H1 (cell line): ENCODE results near the gene BCAP31. TPM values are rescaled to one million over a fixed set of nuclear protein-coding genes. Genes with fewer than 3 reads are reported as not detected.

Source experiments
- CTCF ChIA-PET: fragments of 300-600 bp; sonication (Branson Sonifier 250); formaldehyde crosslinking; loops from one replicate; lab custom pipeline; 2021; ENCODE audit not compliant: partially characterized antibody; lab: Charles Lee
- POLR2A ChIA-PET: fragments of 300-600 bp; sonication (Branson Sonifier 250); formaldehyde crosslinking; loops from one replicate; lab custom pipeline; 2021; ENCODE audit warnings: inconsistent platforms; ENCODE audit not compliant: partially characterized antibody; lab: Charles Lee
- DNase-seq, 2 experiments: peaks; one replicate each; pipeline versions ENCODE4 v3.0.0 to v3.0.0-alpha.2; 2010 to 2022; ENCODE audit warnings: low spot score in 2 of 2, low read depth in 1 of 2, mixed read lengths in 1 of 2
- FAIRE-seq: peaks from 2 replicates; lab custom pipeline; 2011; peaks lifted over from hg19 to GRCh38; lab: Jason Lieb, UNC
- H2AFZ ChIP-seq: 2 replicates; pipeline ENCODE4 v1.8.1; 2012; ENCODE audit warnings: low read length, inconsistent platforms
- H2AK5ac ChIP-seq: 2 replicates; pipeline ENCODE4 v1.6.1; 2013; ENCODE audit warnings: low read depth, low read length
- H2BK120ac ChIP-seq: replicated peaks from 2 replicates; pipeline ENCODE3; 2013; ENCODE audit warnings: low read depth, low read length, inconsistent platforms
- H2BK12ac ChIP-seq: 2 replicates; pipeline ENCODE4 v1.6.1; 2013; ENCODE audit warnings: low read depth, low read length
- H2BK15ac ChIP-seq: 2 replicates; pipeline ENCODE4 v1.6.1; 2013; ENCODE audit warnings: low read length
- H2BK20ac ChIP-seq: 2 replicates; pipeline ENCODE4 v1.6.1; 2013; ENCODE audit warnings: low read length
- H2BK5ac ChIP-seq: 2 replicates; pipeline ENCODE4 v1.6.1; 2013; ENCODE audit warnings: low read depth, low read length
- H3K14ac ChIP-seq: 2 replicates; pipeline ENCODE4 v1.6.1; 2013; ENCODE audit warnings: inconsistent platforms; ENCODE audit not compliant: insufficient read length
- H3K18ac ChIP-seq: 2 replicates; pipeline ENCODE4 v1.6.1; 2013; ENCODE audit warnings: low read length; ENCODE audit errors: extremely low read depth
- H3K23ac ChIP-seq: 2 replicates; pipeline ENCODE4 v1.6.1; 2013; ENCODE audit warnings: inconsistent platforms; ENCODE audit not compliant: insufficient read length
- H3K23me2 ChIP-seq: 2 replicates; pipeline ENCODE4 v1.6.1; 2013; ENCODE audit warnings: low read depth, low read length
- H3K27ac ChIP-seq: 2 replicates; pipeline ENCODE4 v1.6.1; 2011; ENCODE audit warnings: low read depth, low read length, inconsistent platforms
- H3K27me3 ChIP-seq, 4 experiments: replicated peaks in 1 of 4; 1 replicate in 1 of 4; 2 replicates in 3 of 4; pipeline versions ENCODE4 v1.6.1 to v1.8.1; 2011 to 2013; ENCODE audit warnings: low read length in 3 of 4, mild to moderate bottlenecking in 3 of 4, inconsistent platforms in 2 of 4, mixed read lengths in 2 of 4, moderate library complexity in 1 of 4; ENCODE audit not compliant: control insufficient read depth in 3 of 4, insufficient read depth in 3 of 4; ENCODE audit errors: extremely low read depth in 1 of 4
- H3K36me3 ChIP-seq, 4 experiments: 2 replicates each; pipeline versions ENCODE4 v1.6.1 to v1.8.1; 2011 to 2013; ENCODE audit warnings: mild to moderate bottlenecking in 4 of 4, low read length in 3 of 4, moderate library complexity in 2 of 4, control low read depth in 1 of 4, inconsistent platforms in 1 of 4; ENCODE audit not compliant: insufficient read depth in 4 of 4, control insufficient read depth in 2 of 4
- H3K4ac ChIP-seq: replicated peaks from 2 replicates; pipeline ENCODE3; 2013; ENCODE audit warnings: low read length, low read depth, mixed read lengths, inconsistent platforms; ENCODE audit not compliant: insufficient read length
- H3K4me1 ChIP-seq, 4 experiments: replicated peaks in 1 of 4; 1 replicate in 1 of 4; 2 replicates in 3 of 4; pipeline versions ENCODE4 v1.6.1 to v1.8.1; 2011 to 2013; ENCODE audit warnings: low read length in 3 of 4, inconsistent platforms in 2 of 4, mixed read lengths in 1 of 4; ENCODE audit not compliant: insufficient read depth in 4 of 4, control insufficient read depth in 3 of 4
- H3K4me2 ChIP-seq, 2 experiments: 2 replicates each; pipeline versions ENCODE4 v1.6.1 to v1.8.1; 2011 to 2013; ENCODE audit warnings: low read depth in 2 of 2, low read length in 2 of 2, control low read depth in 1 of 2, inconsistent platforms in 1 of 2, mild to moderate bottlenecking in 1 of 2; ENCODE audit not compliant: insufficient read depth in 1 of 2
- H3K4me3 ChIP-seq, 4 experiments: fragments of 200-600, 300-600 bp in 1 of 4; sonication (generic), shearing (Covaris generic), sonication (Bioruptor Twin) in 1 of 4; 2 replicates each; pipeline versions ENCODE4 v1.5.1 to v1.8.1; 2011 to 2016; ENCODE audit warnings: low read length in 4 of 4, low read depth in 3 of 4, control low read depth in 2 of 4, inconsistent platforms in 2 of 4, mild to moderate bottlenecking in 2 of 4, mixed read lengths in 1 of 4, moderate library complexity in 1 of 4; ENCODE audit not compliant: insufficient read depth in 2 of 4; ENCODE audit errors: extremely low read depth in 1 of 4
- H3K56ac ChIP-seq: replicated peaks from 2 replicates; pipeline ENCODE3; 2013; ENCODE audit warnings: low read depth, mild to moderate bottlenecking, mixed read lengths, low read length, inconsistent platforms; ENCODE audit not compliant: insufficient read length
- H3K79me1 ChIP-seq: 2 replicates; pipeline ENCODE4 v1.6.1; 2013; ENCODE audit warnings: low read depth, low read length, control low read depth
- H3K79me2 ChIP-seq, 2 experiments: 2 replicates each; pipeline versions ENCODE4 v1.6.1 to v1.8.1; 2012 to 2013; ENCODE audit warnings: low read length in 2 of 2, mild to moderate bottlenecking in 2 of 2, inconsistent platforms in 1 of 2; ENCODE audit not compliant: insufficient read depth in 2 of 2, control insufficient read depth in 1 of 2
- H3K9ac ChIP-seq, 4 experiments: replicated peaks in 1 of 4; 1 replicate in 1 of 4; 2 replicates in 3 of 4; pipeline versions ENCODE4 v1.6.1 to v1.8.1; 2011 to 2013; ENCODE audit warnings: low read depth in 3 of 4, low read length in 3 of 4, control low read depth in 2 of 4, mild to moderate bottlenecking in 2 of 4, moderate library complexity in 2 of 4, inconsistent platforms in 1 of 4; ENCODE audit errors: extremely low read depth in 1 of 4
- H3K9me3 ChIP-seq, 2 experiments: 2 replicates each; pipeline versions ENCODE4 v1.6.1 to v1.8.1; 2012 to 2013; ENCODE audit warnings: mild to moderate bottlenecking in 2 of 2, moderate library complexity in 2 of 2, control low read depth in 1 of 2, inconsistent platforms in 1 of 2, low read depth in 1 of 2, low read length in 1 of 2, mixed read lengths in 1 of 2; ENCODE audit not compliant: insufficient read depth in 2 of 2
- H4K20me1 ChIP-seq, 2 experiments: replicated peaks in 1 of 2; 2 replicates each; pipeline versions ENCODE3 to v1.8.1; 2011 to 2013; ENCODE audit warnings: inconsistent platforms in 2 of 2, low read length in 2 of 2, mild to moderate bottlenecking in 1 of 2; ENCODE audit not compliant: insufficient read depth in 2 of 2, control insufficient read depth in 1 of 2
- H4K5ac ChIP-seq: 2 replicates; pipeline ENCODE4 v1.6.1; 2013; ENCODE audit warnings: low read length, low read depth, mixed read lengths, inconsistent platforms; ENCODE audit not compliant: insufficient read length
- H4K8ac ChIP-seq: 2 replicates; pipeline ENCODE4 v1.8.0; 2013; ENCODE audit warnings: mild to moderate bottlenecking, moderate library complexity, low read length, inconsistent platforms; ENCODE audit not compliant: insufficient read depth; ENCODE audit errors: extremely low read depth
- H4K91ac ChIP-seq: replicated peaks from 2 replicates; pipeline ENCODE3; 2013; ENCODE audit warnings: low read length, mixed read lengths, inconsistent platforms; ENCODE audit not compliant: insufficient read length
- CREB1 ChIP-seq: IDR thresholded peaks from 2 replicates; pipeline ENCODE4 v1.6.1; 2012; ENCODE audit warnings: inconsistent platforms
- CTBP2 ChIP-seq: IDR thresholded peaks from 2 replicates; pipeline ENCODE4 v1.7.0; 2011; ENCODE audit warnings: borderline replicate concordance, mild to moderate bottlenecking, moderate library complexity, mixed read lengths, low read length; ENCODE audit not compliant: insufficient read depth, insufficient read length
- NANOG ChIP-seq: IDR thresholded peaks from 2 replicates; pipeline ENCODE4 v1.6.1; 2011; ENCODE audit warnings: low read length, low read depth, mild to moderate bottlenecking, inconsistent platforms; ENCODE audit not compliant: insufficient read depth, poor library complexity, severe bottlenecking
- RFX5 ChIP-seq: IDR thresholded peaks from 2 replicates; pipeline ENCODE4 v1.6.1; 2011; ENCODE audit warnings: low read depth, low read length, improper control_type of control experiment, borderline replicate concordance
- SP1 ChIP-seq: IDR thresholded peaks from 2 replicates; pipeline ENCODE4 v1.6.1; 2011; ENCODE audit warnings: low read depth, low read length
- ZNF274 ChIP-seq: IDR thresholded peaks from 2 replicates; pipeline ENCODE4 v1.7.0; 2012; ENCODE audit warnings: low read length, borderline replicate concordance; ENCODE audit errors: extremely low read depth
- WGBS, 2 experiments: shearing (Covaris generic) in 1 of 2; methylation state at CpG; one replicate each; pipeline versions ENCODE4 v1.1.6 to v1.1.7; 2013 to 2015; ENCODE audit warnings: low lambda C conversion rate in 2 of 2, mixed read lengths in 2 of 2, inconsistent platforms in 1 of 2, low coverage in 1 of 2, missing lambda C conversion rate in 1 of 2; ENCODE audit not compliant: insufficient replicate concordance in 2 of 2, insufficient coverage in 1 of 2, insufficient read length in 1 of 2; ENCODE audit errors: extremely low coverage in 1 of 2, missing lambda C conversion rate in 1 of 2; 5-methylcytosine and 5-hydroxymethylcytosine counted together
- polyA plus RNA-seq, 7 experiments: library from polyadenylated mRNA; depleted of rRNA in 3 of 7; stranded (reverse) in 5 of 7; unstranded in 2 of 7; fragments of >200 nt in 5 of 7; fragments of 200-250 nt in 2 of 7; gene quantifications; 1 replicate in 5 of 7; 2 replicates in 1 of 7; 4 replicates in 1 of 7; pipeline versions ENCODE4 v1.2.1 to v1.2.3, GENCODE V29; 2011 to 2013; ENCODE audit warnings: missing spikeins in 2 of 7, mixed read lengths in 2 of 7
- total RNA-seq: library from RNA; stranded (reverse); fragmentation: NEBNext Ultra II Directional; extraction: Animal tissue kit (Norgen Biotek cat#: 25700); gene quantifications from 2 replicates; pipeline ENCODE4 v1.2.1, GENCODE V29; 2021

Gene BCAP31
- total and polyA plus RNA-seq, 2 of the 8 experiments (the other 6 are each of a cell fraction or from before 2014, with no cell fraction given): 136 to 159 TPM

DNA sequence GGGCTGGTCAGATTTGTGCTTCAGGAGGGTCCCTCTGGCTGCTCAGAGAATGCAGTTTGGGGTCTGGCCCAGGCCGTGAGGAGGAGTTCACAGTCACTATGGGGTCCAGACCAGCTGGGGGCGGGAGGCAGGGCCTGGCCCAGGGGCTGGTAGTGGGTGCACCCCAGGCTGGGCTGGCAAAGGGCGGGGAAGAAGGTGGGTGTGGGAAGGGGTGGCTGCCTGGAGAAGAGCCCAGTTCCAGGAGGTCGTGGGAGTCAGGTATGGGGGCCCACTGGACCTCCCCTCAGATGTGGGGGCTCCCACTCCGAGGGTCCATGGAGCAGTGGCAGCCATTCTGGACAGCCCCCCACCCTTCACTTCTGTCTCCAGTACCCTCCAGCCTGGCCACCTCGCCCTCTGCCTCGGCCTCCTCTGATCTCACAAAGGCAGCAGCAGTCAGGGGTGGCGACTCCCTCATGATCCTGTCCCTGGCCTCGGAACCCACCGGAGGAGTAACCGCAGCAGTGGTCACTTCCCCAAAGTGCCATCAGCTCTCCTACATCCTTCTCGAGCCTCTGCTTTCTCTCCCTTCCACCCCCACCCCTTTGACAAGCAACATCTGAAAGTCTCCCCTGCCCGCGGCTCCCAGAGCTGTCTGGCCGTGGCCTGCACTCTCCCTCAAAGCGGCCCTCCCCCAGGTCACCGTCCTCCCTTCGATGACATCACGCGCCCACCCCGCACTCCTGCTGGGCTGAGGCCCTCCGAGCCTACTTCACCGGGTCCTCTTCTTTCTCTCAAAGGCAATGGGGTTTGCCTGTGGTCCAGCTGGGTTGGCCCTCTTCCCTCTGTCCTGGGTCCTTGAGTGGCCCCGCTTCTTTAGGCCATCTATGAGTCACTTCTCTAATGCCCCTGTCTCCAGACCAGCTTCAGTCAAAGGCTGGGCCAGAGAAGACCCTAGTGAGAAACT is 38.2 kb downstream of the BCAP31 start:
- H4K5ac ChIP-seq: peak overlapping the region; percentile 52
- no peaks in the 10 kb centered on the region; the same call in 1 of the 2 replicates for H3K79me1 ChIP-seq
- H3K56ac ChIP-seq: no peak overlapping the region
- no peaks in the 10 kb centered on the region for H3K27me3 ChIP-seq
- H4K20me1 ChIP-seq: peaks cover 2 to 3% of the 10 kb centered on the region in 2 experiments
- H2BK15ac ChIP-seq: peak overlapping the region; percentile 16; the same call in 1 of the 2 replicates
- no peak overlapping the region for H3K23ac ChIP-seq
- ChIA-PET POLR2A (interaction anchor here (1.3 to 2.3 kb wide), 6 partner anchors 8 to 41 kb away, joined by 3 to 11 read pairs (median 6); partner anchors contain the start of genes BCAP31 and PNCK), CTCF (interaction anchor here (1.0 to 2.9 kb wide), 8 partner anchors 10 to 107 kb away, joined by 3 to 24 read pairs (median 8); no protein-coding TSS in a partner anchor)
- WGBS, 2 experiments: 74% methylated on average over 16 of the region's 24 CpGs; no CpG with 5 or more reads in 1 of the 2 experiments
- no peak overlapping the region for H3K4ac ChIP-seq
- no peak overlapping the region; the same call in 1 of the 2 replicates for H2BK20ac ChIP-seq
- H2BK120ac ChIP-seq: no peak overlapping the region
- peak overlapping the region; percentile 48; the same call in 1 of the 2 replicates for H3K18ac ChIP-seq
- H2BK5ac ChIP-seq: peak overlapping the region; percentile 78; the same call in 1 of the 2 replicates
- H2BK12ac ChIP-seq: 0 out of 2 replicates have a peak overlapping the region, but pooled peaks have one; percentile 50
- H3K4me3 ChIP-seq: peak overlapping the region in 1 of 4 experiments; percentile 55; a peak in 3 of 8 replicates
- H3K36me3 ChIP-seq: peaks cover 0 to 9% (median 0%) of the 10 kb centered on the region in 4 experiments; a peak in 1 of 8 replicates
- peaks cover 0 to 13% of the 10 kb centered on the region in 2 experiments; a peak in 3 of 4 replicates for H3K79me2 ChIP-seq
- peaks cover 4 to 5% of the 10 kb centered on the region in 2 experiments; a peak in 2 of 4 replicates for H3K9me3 ChIP-seq
- 0 out of 2 replicates have a peak overlapping the region, but pooled peaks have one; percentile 79 for H4K8ac ChIP-seq
- H2AFZ ChIP-seq: no peak overlapping the region
- FAIRE-seq (no peak), DNase-seq (peak in 1 of 2 experiments; percentile 47)
- peak overlapping the region; percentile 65 for H4K91ac ChIP-seq
- H3K4me2 ChIP-seq: peak overlapping the region; percentile 45 to 57
- H3K14ac ChIP-seq: no peak overlapping the region
- H3K9ac ChIP-seq: no peak overlapping the region
- H3K27ac ChIP-seq: peak overlapping the region; percentile 25; the same call in 1 of the 2 replicates
- no peak overlapping the region for H2AK5ac ChIP-seq
- peaks cover 0 to 27% (median 11%) of the 10 kb centered on the region in 4 experiments; a peak in 6 of 7 replicates for H3K4me1 ChIP-seq
- H3K23me2 ChIP-seq: no peaks in the 10 kb centered on the region
- TF ChIP-seq ZNF274: no peak
- TF ChIP-seq CTBP2: no peak
- TF ChIP-seq NANOG: no peak
- no peak for TF ChIP-seq RFX5
- TF ChIP-seq CREB1: no peak
- no peak for TF ChIP-seq SP1
